Activated T-helper 1 cell treated with anti-CD3 and anti-CD28 coated beads, Interleukin-2, amount 50 U/mL, for 16 hours (primary cell): Measurements from ENCODE around the gene BRF1.
"Not testable (repeated sequence)": the region's sequence is repeated elsewhere in the genome, so short reads cannot be mapped to it uniquely, and the experiment has no call there.

Experiments
- DNase-seq, 2 donors: peaks; one replicate each; pipeline ENCODE4 v3.0.0-alpha.2; 2020; ENCODE audit warnings: low read depth in 1 of 2, low spot score in 1 of 2

BRF1 gene

DNA sequence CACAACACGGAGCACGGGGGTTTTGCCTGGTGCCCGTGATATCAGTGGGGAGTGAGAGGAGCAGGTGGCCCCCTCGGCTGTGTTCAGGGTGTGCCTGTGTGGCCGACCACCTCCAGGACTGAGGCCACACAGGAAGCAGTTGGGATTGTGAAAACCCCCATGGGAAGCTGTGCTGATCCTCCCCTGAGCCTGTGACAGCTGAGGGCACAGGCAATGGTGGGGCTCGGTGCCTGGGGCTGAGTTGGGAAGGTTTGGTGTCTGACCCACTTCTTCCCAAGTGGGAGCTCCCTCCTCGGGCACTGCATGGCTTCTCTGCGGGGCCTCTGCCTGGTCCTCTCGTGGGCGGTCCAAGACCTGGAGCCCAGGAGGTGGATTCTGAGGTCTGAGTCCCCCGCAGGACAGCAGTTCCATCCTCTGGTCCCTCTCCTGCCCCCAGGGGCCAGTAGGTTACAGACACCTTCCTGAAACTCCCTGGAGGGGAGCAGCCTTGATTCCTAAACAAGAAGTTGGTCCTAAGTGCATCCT is 31.6 kb upstream of the BRF1 start:
- no peak for DNase-seq

DNA sequence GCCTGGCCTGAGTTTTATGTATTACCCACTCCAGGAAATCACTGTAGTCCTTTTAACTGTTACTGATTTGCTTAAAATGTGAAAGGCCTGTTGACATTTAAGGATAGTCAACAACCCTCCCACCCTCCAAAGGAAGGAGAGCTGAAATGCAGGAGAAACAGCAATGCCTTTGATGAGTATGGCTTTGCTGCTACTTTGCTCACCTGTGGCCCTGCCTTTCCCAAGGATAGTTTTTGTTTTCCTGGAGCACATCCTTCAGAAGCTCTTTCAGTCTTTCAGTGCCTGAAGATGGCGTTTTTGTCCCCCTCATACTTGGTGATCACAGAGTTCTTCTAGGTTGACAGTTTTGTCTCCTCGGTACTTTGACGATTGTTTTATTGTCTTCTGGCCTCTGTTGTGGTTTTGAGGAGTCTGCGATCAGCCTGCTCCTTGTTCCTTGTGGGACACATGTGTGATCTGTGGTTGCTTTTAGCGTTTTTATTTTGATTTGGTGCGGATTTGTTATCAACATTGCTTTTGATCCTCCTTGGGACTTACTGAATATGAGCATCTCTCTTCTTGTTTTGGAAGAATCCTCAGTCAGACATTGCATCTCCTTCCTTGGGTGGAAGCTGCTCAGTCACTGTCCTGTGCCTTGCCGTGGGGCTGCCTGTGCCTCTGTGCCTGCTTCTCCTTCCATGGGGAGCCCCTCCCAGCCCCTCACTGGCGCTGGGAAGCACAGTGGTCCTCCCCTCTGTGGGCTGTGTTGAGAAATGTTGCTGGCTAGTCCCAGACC is 31.0 kb upstream of the BRF1 start:
- no peak for DNase-seq

DNA sequence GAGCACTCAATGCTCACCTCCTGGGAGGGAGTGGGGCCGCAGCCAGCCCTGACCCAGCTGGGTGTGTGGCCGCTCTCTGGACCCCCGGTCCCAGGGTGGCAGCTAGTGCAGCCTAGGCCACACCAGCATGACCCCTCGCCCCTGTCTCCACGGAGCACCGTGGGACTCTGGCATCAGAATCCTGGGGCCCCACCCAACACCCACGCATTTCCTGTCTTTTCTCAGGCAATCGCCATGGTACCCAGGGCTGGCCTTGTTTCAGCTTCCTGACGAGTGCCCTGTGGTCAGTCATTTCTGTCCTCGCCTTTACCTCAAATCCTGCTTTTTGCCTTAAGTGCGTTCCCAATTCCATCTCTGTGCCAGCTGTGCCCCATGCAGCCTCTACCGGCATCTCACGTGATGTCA is 29.7 kb upstream of the BRF1 start:
- no peak for DNase-seq

DNA sequence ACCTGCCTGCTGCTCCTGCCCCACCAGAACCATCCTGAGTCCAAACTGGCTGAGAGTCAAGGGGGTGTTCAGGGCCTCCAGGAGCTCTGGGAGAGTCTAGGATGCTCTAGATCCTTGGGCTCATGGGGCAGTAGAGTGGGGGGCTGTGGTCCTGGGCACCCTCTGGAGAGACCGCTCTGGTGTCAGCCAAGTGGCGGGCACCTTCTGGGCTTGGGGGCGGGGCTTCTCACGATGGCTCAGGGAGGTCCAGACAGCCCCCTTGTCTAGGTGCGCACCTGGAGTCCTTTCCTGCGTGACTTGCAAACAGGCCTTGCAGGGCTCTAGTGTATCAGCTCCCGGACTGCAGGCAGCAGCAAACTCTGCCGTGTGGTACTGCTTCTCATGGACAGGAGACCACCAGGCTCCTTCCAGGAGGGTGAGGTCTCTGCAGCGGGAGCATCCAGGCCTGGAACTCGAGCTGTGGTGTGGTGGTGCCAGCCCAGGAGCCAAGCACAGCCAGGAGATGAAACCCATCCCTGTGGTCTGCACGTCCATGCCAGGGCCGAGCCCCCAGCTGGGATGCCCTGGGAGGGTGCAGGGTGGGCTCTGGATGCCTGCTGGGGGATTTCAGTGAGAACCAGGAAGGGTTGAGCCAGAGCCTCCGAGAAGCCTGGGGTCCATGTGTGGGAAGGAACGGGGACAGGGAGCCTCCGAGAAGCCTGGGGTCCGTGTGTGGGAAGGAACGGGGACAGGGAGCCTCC is 28.8 kb upstream of the BRF1 start:
- DNase-seq, result no peak

DNA sequence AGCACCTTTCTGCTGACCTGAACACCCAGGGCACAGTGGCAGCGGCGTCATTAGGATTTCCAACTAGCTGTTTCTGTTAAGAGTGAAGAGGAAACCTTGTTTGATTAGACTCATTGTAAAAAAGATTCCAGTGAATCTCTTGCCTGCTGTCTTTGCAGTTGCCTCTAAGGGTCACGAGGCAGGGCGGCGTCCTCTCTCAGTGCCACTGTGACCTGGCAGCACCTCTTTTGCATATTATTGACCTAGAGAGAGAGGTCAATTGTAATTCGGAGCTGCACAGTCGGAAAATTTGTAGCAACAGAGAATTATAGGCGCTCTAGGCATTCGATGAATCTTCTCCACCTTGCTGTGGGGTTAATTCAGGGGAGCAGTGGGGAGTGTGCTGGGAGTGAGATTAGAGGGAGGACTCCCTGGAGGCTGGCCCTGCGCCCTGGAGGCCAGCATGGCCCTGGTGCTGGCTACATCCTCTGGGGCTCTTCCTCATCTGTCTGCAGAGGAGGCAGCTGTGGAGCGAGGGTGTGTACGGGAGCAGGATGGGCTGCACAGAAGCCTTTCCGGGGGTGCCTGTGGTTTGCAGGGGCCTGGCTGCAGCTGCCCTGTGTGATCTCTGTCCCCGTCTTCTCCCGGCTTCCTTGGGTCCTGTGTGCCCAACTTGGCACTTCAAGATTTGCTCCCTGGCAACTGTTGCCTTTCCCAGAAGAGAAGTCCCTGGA is 28.0 kb upstream of the BRF1 start:
- no peak for DNase-seq

DNA sequence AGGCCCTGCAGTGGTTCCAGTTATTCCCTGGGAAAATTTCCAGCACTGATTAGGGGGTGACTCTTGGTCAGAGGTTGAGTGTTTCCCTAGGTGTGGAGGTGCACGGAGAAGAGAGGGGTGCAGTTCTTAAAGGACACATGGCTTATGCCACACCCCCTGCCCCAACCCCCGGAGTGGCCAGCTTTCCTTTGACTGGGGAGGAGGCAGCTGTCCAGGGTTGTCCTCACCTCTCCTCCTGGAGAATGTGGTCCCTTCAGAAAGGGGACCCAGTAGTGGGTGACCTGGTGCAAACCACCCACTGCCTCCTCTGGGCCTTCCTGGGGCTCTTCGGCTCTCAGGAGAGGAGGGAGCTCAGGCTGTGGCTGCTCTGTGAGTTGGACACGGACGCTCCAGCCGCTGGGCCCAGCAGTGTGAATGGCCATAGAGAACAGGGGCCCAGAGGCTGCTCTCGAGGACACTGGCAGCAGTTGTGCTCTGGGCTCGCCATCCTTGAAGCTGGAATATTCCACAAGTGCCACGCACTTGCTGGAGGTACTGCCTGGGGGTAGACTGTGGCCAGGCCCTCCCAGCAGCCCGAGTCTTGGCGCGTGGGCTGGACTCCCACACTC is 27.4 kb upstream of the BRF1 start:
- DNase-seq, result no peak

DNA sequence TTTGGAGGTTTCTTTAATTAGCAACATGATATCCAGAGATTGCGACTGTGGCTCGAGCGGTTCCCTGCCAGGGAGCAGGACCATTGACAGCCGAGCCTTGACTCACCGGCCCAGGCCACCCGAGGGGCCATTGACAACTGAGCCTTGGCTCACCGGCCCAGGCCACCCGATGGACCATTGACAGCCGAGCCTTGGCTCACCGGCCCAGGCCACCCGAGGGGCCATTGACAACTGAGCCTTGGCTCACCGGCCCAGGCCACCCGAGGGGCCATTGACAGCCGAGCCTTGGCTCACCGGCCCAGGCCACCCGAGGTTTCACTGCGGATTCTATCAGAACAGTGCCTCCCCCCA is 26.9 kb upstream of the BRF1 start:
- not testable (repeated sequence) for DNase-seq

DNA sequence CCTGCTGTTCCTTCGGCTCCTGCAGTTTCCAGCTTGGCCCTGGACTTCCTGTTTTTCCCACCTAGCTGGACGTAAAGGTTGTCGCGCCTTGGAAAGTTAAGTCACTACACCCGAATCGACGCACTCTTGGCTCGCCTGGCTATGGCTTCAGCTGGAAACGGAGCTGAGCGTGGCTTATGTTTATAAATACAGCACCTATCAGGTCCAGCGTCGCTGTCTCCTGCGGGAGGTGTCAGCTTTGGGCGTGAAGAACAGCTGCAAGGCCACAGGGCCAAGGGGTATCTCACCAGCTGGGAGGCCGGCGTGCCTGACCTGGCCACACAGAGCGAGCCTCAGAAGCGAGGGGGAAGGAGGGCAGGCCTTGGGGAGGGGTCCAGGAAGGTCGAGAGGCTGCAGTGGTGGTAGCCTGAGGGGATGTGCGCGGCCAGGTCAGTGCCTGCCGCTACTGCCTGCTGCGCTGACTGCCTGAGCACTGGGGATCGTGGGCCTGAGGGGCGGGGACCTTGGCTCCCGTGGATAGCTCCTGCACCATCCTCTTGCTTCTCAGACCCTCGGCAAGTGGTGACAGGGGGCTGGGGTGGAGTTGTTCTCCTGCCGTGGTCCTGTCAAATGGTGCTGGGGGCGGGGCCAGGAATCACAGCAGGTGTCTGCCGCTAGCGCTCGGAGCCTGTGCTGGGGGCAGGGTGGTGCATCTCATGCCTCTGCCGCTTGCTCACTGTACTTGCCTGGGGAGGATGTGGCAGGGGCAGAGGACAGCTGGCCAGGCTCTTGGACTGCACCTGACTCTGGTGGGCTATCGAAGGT is 26.3 kb upstream of the BRF1 start:
- DNase-seq, result no peak

DNA sequence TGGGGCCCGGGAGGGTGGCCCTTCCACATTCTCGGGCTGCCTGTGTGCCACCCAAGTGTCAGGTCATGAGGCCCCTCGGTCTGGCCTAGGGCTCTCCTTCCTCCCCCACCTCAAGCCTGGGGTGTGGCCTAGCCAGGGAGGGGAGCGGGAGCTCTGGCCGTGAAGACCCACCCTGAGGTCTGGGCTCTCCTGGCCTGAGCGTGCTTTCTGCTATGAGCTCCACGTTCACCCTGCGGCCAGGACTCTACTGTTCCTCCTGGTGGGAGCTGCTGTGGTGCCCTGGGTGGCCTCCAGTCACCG is 25.7 kb upstream of the BRF1 start:
- no peak for DNase-seq

DNA sequence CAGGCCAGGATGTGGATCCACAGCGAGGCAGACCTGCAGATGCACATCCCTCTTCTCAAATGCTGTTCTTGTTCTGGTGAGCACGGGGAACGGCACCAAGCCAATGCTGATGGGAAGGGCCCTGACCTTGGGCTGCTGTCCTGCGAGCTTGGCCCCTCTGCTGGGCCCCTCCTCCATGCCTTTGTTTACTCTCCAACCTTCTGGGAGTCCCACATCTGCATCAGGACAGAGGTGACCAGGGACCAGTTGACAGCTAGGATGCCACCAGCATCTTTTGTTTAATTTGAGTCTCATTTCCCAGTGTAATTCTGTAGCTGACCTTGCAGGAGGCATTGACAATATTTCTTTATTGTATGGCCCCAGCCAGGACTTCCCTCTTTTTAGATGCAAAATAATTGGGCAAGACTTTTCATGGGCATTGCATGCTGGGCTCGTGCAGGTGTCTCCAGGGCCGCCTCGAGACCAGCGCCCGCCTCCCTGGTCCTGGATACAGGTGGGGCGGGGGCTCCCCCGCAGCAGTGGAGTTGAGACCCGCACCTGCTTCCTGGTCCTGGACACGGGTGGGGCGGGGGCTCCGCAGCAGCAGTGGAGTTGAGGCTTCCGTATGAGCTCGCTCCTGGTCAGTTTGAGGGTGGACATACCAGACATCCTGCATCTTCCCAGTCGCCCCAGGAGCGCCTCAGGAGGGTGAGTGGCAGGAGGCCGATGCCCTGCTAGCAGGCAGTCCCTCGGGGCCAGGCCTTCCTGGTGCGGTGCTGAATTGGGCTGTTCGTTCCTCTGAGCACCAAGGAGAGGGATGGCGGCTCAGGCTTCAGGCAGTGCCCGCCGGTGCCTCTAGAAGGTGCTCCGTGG is 25.1 kb upstream of the BRF1 start:
- DNase-seq, result no peak

DNA sequence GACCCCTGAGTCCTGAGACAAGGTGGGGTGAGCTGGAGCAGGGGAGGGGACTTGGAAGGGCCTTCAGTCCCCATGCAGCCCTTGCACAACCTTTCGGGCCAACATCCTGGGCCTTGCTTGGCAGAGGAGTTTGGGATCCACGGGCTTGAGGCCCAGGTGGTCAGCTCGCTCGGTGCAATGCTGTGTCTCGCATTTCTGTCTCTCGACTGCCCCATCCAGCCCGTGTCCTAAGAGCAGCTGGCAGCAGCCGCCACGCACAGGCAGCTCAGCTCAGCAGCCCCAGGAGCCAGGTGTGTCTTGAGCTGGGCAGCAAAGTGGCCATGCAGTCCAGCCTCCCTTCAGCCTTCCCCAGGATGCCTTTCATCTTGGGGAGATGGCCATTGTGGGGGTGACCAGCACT is 24.5 kb upstream of the BRF1 start:
- no peak for DNase-seq

DNA sequence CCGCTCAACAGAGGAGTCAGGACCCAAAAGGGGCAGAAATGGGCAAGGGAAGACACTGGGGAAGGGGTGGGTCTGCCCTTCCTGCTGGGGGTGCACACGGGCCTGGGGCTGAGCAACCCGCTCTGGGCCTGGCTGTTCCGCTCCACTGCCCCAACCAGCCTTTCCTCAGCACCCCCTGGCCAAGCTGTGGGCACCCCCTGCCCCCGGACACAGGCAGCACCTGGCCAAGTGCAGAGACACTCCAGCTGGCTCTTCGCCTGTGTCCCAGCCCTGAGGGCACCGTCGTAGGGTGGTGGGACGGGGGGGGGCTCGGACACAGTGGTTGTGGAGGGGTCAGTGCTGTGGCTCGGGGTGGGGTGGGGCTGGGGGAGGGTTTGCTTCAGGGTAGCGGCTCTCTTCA is 24.1 kb upstream of the BRF1 start:
- DNase-seq, result no peak

DNA sequence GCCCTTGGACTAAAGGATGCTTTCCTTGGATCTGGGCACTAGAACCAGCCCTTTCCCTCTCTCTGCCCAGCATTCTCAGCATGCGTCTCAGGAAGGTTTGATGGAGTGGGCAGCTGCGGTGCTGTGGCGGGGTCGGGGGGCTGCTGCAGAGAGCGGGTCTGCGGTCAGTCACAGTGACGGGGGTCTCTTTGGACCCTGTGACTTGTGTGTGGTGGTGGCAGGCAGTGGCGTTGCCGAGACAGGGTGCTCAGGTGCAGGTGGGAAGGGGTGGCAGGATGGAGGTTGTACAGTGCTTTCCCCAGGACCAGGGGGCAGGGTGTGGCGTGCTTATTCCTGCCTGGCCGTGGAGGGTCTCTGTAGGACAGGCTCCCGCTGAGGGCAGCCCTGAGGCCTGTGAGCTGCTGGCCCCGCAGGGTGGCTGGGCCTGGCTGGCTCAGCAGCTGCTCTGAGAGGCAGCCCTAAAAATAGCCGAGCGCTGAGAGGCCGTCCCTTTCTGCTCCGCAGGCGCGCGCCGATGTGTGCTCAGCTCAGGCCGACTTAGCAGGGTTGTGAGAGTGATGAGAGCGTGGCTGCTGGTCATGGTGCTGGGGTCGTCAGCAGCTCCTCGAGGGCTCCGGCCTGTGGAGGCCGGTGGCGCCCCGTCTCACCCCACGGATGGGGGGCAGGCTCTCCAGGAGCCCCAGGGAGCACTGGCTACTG is 23.4 kb upstream of the BRF1 start:
- DNase-seq, result no peak

DNA sequence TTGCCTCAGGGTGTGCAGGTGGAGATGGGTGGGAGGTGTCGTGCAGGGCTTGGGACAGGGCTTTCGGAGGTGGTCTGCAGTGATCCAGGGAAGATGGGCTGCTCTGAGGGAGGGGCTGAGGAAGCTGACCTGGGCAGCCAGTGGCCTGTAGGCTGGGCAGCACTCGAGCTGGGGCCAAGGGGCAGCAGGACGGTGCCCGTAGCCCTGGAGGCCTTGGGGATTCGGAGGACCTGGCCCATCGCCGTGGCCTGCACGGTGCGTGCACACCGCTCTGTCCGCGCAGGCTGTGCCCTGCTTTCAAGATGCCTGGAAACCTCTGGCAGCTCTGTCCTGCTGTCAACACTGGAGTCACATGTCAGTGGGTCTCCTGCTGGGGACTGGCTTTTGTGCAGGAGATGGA is 22.9 kb upstream of the BRF1 start:
- no peak for DNase-seq

DNA sequence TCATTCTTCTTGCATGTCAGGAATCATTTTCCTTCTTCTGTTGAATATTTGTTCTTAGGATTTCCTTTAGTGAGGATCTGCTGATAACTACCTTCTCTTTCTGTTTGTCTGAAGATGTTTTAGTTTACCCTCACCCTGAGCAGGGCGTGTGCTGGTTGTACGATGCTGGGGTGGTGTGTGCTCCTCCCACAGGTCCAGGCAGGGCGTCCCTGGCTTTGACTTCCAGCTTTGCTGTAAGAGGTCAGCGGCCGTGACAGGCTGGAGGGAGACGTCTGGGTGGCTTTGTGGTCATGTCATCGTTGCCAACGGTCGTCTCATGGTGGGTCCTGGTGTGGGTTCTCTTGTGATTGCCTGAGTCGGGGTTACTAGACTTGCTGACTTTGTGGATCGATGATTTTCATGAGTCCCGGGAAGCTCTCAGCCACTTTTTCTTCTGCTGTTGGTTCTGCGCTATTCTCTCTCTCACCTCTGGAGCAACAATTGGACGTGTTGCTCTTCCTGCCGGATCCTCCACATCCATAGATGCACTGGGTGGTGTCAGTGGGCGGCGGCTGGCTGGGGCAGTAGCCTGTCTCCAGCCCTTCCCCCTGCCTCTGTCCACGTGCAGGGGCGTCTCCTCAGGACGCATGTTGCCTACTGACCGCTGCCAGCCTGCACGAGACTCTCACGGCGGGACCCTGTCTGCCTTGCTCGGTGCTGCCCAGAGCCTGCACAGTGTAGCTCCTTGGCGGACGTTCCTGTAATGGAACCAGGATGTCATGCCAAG is 22.2 kb upstream of the BRF1 start:
- no peak for DNase-seq

DNA sequence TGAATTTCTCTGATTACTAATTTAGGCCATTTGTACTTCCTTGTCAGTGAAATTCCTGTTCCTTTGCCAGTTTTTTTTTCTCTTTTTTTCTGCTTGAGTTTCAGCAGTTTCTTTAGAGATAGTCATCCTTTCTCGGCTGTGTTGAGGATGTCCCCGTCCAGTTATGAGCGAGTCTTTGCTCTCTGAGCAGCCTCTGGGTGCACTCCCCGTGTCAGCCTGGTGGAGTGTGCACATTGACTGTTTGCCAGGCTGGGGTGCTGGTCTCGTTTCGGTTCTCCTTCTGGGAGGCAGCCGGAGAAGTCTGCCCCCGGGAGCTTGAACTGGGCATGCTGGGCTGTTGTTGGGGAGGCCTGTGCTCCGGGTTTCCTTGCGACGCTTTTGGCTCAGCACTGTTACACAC is 16.7 kb upstream of the BRF1 start:
- no peak for DNase-seq

DNA sequence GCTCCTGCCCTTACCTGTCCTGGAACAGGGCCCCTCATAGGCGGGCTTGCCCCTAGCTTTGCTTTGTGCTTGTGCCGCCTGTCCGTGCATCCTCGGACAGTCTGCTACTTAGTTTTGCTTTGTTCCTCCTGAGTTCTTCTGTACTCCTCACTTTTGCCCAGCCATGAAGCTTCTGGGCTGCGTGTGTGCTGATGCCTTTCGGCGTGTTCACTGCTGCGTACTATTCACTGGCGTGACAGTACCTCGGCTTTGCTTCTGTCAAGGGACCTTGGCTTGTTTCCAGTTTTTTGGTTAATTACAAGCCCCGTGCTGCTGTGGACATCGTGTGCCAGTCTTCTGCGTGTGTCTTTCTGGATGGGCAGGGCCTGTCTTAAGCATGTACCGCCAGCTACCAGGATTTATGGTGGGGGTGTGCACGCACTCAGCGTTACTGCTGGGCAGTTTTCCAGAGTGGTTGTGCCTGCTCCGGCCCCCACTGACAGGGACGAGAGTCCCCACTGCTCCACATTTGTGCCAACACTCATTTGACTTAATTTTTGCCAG is 16.2 kb upstream of the BRF1 start:
- DNase-seq, result no peak

DNA sequence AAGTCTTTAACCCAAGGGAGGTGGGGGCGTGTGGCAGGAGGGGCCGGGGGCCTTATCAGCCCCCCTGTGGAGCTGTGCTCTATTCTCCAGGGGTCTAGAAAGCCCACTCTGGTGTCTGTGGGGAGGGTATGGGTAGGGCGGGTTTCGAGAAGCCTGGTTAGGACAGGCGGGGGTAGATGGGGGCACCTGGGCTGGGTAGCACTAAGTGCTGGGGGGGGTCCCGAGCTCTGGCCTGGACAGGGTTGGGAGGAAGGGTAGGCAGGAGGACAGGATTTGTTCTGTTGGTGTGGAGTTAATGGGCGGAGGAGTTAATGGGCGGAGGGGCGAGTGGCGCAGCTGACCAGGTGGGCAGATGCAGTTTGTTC is 15.8 kb upstream of the BRF1 start:
- DNase-seq, result no peak
